ENCODE measurements around the gene IFNLR1.

Gene IFNLR1

DNA sequence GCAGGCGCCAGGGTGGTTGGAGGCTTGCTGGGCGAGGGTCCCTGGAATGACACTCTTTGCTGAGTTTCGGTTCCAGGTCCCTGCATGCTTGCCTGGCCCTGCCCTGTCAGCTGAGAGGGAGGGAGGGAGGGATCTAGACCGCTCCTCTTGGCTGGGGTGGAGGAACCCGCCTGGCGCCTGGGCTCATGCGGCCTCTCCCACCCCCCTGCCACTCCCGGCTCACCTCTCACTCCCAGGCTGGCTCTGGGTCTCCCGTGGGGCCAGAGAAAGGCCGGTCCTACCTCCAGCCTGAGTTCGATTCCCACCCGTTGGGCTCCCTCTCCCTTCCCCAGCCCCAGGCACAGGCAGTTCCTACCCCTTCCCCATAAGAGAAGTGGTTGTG, 19.0 kb upstream of the IFNLR1 start:
- Histone ChIP-seq H3K4me1 (ENCODE audit: low read length) (peaks cover 53% of the 10 kb centered on the region), H3K9ac (ENCODE audit: low read length) (peak overlapping the region; percentile 42; the same call in 1 of the 2 replicates), H3K27me3 (replicated peaks; ENCODE audit: insufficient read depth, low read length) (no peaks in the 10 kb centered on the region), H3K9me2 (replicated peaks; ENCODE audit: insufficient read depth, low read length) (no peaks in the 10 kb centered on the region), H3K79me2 (ENCODE audit: low read length) (no peaks in the 10 kb centered on the region), H3K36me3 (replicated peaks; ENCODE audit: insufficient read depth, low read length) (no peaks in the 10 kb centered on the region), H3K9me3 (replicated peaks; ENCODE audit: insufficient read depth, low read length) (no peaks in the 10 kb centered on the region), H2AFZ (ENCODE audit: low read length) (peak overlapping the region; percentile 60), H3F3A (ENCODE audit: insufficient read depth, low read length) (peaks cover 41% of the 10 kb centered on the region), H3K4me2 (ENCODE audit: low read depth, low read length) (peak overlapping the region; percentile 57), H3K4me3 (ENCODE audit: low read length) (0 out of 2 replicates have a peak overlapping the region, but pooled peaks have one; percentile 7), H3K27ac (ENCODE audit: low read length) (peak overlapping the region; percentile 74), H4K20me1 (ENCODE audit: insufficient read depth, low read length) (no peaks in the 10 kb centered on the region)
- TF ChIP-seq EZH2phosphoT487 (IDR thresholded peaks at IDR 0.05; ENCODE audit: low read length): no peak
- TF ChIP-seq EZH2 (optimal IDR thresholded peaks at IDR 0.05; ENCODE audit: low read depth, low read length): no peak
- TF ChIP-seq, protein P1, sequence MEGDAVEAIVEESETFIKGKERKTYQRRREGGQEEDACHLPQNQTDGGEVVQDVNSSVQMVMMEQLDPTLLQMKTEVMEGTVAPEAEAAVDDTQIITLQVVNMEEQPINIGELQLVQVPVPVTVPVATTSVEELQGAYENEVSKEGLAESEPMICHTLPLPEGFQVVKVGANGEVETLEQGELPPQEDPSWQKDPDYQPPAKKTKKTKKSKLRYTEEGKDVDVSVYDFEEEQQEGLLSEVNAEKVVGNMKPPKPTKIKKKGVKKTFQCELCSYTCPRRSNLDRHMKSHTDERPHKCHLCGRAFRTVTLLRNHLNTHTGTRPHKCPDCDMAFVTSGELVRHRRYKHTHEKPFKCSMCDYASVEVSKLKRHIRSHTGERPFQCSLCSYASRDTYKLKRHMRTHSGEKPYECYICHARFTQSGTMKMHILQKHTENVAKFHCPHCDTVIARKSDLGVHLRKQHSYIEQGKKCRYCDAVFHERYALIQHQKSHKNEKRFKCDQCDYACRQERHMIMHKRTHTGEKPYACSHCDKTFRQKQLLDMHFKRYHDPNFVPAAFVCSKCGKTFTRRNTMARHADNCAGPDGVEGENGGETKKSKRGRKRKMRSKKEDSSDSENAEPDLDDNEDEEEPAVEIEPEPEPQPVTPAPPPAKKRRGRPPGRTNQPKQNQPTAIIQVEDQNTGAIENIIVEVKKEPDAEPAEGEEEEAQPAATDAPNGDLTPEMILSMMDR (IDR thresholded peaks at IDR 0.05; ENCODE audit: low read length): no peak
- peak; percentile 34 for DNase-seq

- no peaks in the 10 kb centered on the region for H3K27me3 ChIP-seq (replicated peaks; ENCODE audit: insufficient read depth, low read length)
- peak overlapping the region; percentile 74 for H3K27ac ChIP-seq (ENCODE audit: low read length)
- peaks cover 41% of the 10 kb centered on the region for H3F3A ChIP-seq (ENCODE audit: insufficient read depth, low read length)
- no peak overlapping the region for H2AFZ ChIP-seq (ENCODE audit: low read length)
- no peaks in the 10 kb centered on the region for H4K20me1 ChIP-seq (ENCODE audit: insufficient read depth, low read length)
- DNase-seq: peak; percentile 23
- no peak overlapping the region for H3K4me3 ChIP-seq (ENCODE audit: low read length)
- H3K9me3 ChIP-seq (replicated peaks; ENCODE audit: insufficient read depth, low read length): no peaks in the 10 kb centered on the region
- no peaks in the 10 kb centered on the region for H3K9me2 ChIP-seq (replicated peaks; ENCODE audit: insufficient read depth, low read length)
- no peaks in the 10 kb centered on the region for H3K36me3 ChIP-seq (replicated peaks; ENCODE audit: insufficient read depth, low read length)
- H3K4me1 ChIP-seq (ENCODE audit: low read length): peaks cover 59% of the 10 kb centered on the region
- TF ChIP-seq EZH2phosphoT487 (IDR thresholded peaks at IDR 0.05; ENCODE audit: low read length) (no peak), EZH2 (optimal IDR thresholded peaks at IDR 0.05; ENCODE audit: low read depth, low read length) (no peak)
- TF ChIP-seq, protein P1 (IDR thresholded peaks at IDR 0.05; ENCODE audit: low read length): no peak
- H3K79me2 ChIP-seq (ENCODE audit: low read length): no peaks in the 10 kb centered on the region
- peak overlapping the region; percentile 57 for H3K4me2 ChIP-seq (ENCODE audit: low read depth, low read length)
- H3K9ac ChIP-seq (ENCODE audit: low read length): peak overlapping the region; percentile 42; the same call in 1 of the 2 replicates
Observed at GRCh38 chr1:24205345-24206082, 18.4 kb upstream of the IFNLR1 start.

- Histone ChIP-seq H3K9ac (ENCODE audit: low read length) (peak overlapping the region; percentile 31), H3K9me3 (replicated peaks; ENCODE audit: insufficient read depth, low read length) (no peaks in the 10 kb centered on the region), H2AFZ (ENCODE audit: low read length) (no peak overlapping the region), H4K20me1 (ENCODE audit: insufficient read depth, low read length) (no peaks in the 10 kb centered on the region), H3K27ac (ENCODE audit: low read length) (peak overlapping the region; percentile 96), H3K4me1 (ENCODE audit: low read length) (peaks cover 68% of the 10 kb centered on the region), H3K9me2 (replicated peaks; ENCODE audit: insufficient read depth, low read length) (no peaks in the 10 kb centered on the region), H3F3A (ENCODE audit: insufficient read depth, low read length) (peaks cover 41% of the 10 kb centered on the region), H3K4me3 (ENCODE audit: low read length) (no peak overlapping the region), H3K4me2 (ENCODE audit: low read depth, low read length) (peak overlapping the region; percentile 81), H3K36me3 (replicated peaks; ENCODE audit: insufficient read depth, low read length) (no peaks in the 10 kb centered on the region), H3K79me2 (ENCODE audit: low read length) (no peaks in the 10 kb centered on the region), H3K27me3 (replicated peaks; ENCODE audit: insufficient read depth, low read length) (no peaks in the 10 kb centered on the region)
- peak; percentile 16 for DNase-seq
- TF ChIP-seq EZH2 (optimal IDR thresholded peaks at IDR 0.05; ENCODE audit: low read depth, low read length): no peak
- TF ChIP-seq, protein P1 (IDR thresholded peaks at IDR 0.05; ENCODE audit: low read length): no peak
- TF ChIP-seq EZH2phosphoT487 (IDR thresholded peaks at IDR 0.05; ENCODE audit: low read length): no peak
Observed at GRCh38 chr1:24204116-24204515, 17.0 kb upstream of the IFNLR1 start.

Data from MM.1S (cell line).